Stromal cell of bone marrow (primary cell): ENCODE measurements around the gene GMNN.
"Not testable (repeated sequence)": the region's sequence is repeated elsewhere in the genome, so short reads cannot be mapped to it uniquely, and the experiment has no call there.

Experiments
- DNase-seq: peaks from one replicate; pipeline ENCODE4 v3.0.0-alpha.2; 2012; ENCODE audit warnings: low read depth

The GMNN gene

GRCh38 chr6:24761851-24762250 is 12.9 kb upstream of the GMNN start:
- DNase-seq = no peak

GRCh38 chr6:24763578-24763977 is 11.2 kb upstream of the GMNN start:
- DNase-seq = no peak

- not testable (repeated sequence) for DNase-seq
Measured at GRCh38 chr6:24764833-24765828, 9.6 kb upstream of the GMNN start.

- not testable (repeated sequence) for DNase-seq
Measured at GRCh38 chr6:24765968-24766367, 8.8 kb upstream of the GMNN start.

GRCh38 chr6:24766680-24767462 is 7.9 kb upstream of the GMNN start:
- peak; percentile 18 for DNase-seq

GRCh38 chr6:24768361-24768760 is 6.4 kb upstream of the GMNN start:
- peak; percentile 9 for DNase-seq

GRCh38 chr6:24775520-24776058 is 852 bp downstream of the GMNN start:
- DNase-seq = no peak

- no peak for DNase-seq
Measured at GRCh38 chr6:24777227-24777626, 2.5 kb downstream of the GMNN start.

GRCh38 chr6:24778121-24778520 is 3.4 kb downstream of the GMNN start:
- DNase-seq = no peak

- DNase-seq = no peak
Measured at GRCh38 chr6:24778878-24779277, 4.1 kb downstream of the GMNN start.

- no peak for DNase-seq
Measured at GRCh38 chr6:24779416-24780016, 4.8 kb downstream of the GMNN start.

GRCh38 chr6:24780206-24780605 is 5.5 kb downstream of the GMNN start:
- DNase-seq = no peak

- DNase-seq = no peak
Measured at GRCh38 chr6:24788031-24788665, 13.4 kb downstream of the GMNN start.

- DNase-seq = no peak
Measured at GRCh38 chr6:24795106-24795505, 20.4 kb downstream of the GMNN start.

GRCh38 chr6:24796616-24797290 is 22.0 kb downstream of the GMNN start:
- no peak for DNase-seq

GRCh38 chr6:24797596-24798216 is 23.0 kb downstream of the GMNN start:
- no peak for DNase-seq

GRCh38 chr6:24798740-24799540 is 24.2 kb downstream of the GMNN start, which contains the start of gene ARMH2:
TSS of gene ARMH2 (minus strand) at chr6:24798917. CDS start at chr6:24798857, 60 bp downstream.
- no peak for DNase-seq

- no peak for DNase-seq
Measured at GRCh38 chr6:24799541-24799915, 24.8 kb downstream of the GMNN start.

GRCh38 chr6:24802271-24803059 is 27.7 kb downstream of the GMNN start:
- no peak for DNase-seq
